SK-N-MC (cell line): ENCODE data around the gene LDLRAD3.

ENCODE experiments used
- EZH2 ChIP-seq: fragments of 200-600 bp; sonication (generic); IDR thresholded peaks from one replicate; pipeline ENCODE4 v1.6.1; 2017; ENCODE audit warnings: antibody characterized with exemption
- FOXP2 ChIP-seq: optimal IDR thresholded peaks from 2 replicates; pipeline ENCODE3; 2011; ENCODE audit warnings: mild to moderate bottlenecking, moderate library complexity; ENCODE audit not compliant: insufficient read depth; ENCODE audit errors: extremely low read length, control extremely low read depth
- POLR2AphosphoS5 ChIP-seq: IDR thresholded peaks from 2 replicates; pipeline ENCODE4 v1.6.1; 2012; ENCODE audit warnings: mild to moderate bottlenecking, low read depth, low read length, borderline replicate concordance

DNA sequence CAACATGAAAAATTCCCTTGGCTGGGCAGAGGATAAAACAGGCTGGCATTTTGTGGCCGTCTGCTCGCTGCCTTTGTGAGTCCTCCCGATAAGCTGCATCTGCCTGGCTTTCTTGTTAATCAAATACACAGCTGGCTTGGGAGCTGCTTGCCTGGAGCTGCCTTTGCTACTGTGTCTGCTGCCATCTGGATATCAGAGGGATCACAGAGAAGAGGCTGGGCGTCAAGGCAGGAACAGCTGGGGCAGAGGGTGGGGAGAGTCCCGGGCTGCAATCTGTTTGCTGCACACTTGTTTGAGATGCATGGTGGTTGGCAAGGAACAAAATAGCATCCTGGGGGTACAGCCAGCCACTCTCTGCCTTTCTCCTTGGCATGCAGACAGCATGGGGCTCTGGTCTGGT lies 309.4 kb downstream of the LDLRAD3 start:
- TF ChIP-seq POLR2AphosphoS5: no peak
- TF ChIP-seq EZH2: no peak
- TF ChIP-seq FOXP2: no peak
